ENCODE results near the gene ITGAE.
"Not testable (repeated sequence)": the region's sequence is repeated elsewhere in the genome, so short reads cannot be mapped to it uniquely, and the experiment has no call there.

ITGAE gene

GRCh38 chr17:3718201-3718600 lies 82.8 kb downstream of the ITGAE start:
- no peaks in the 10 kb centered on the region for H3K27me3 ChIP-seq (replicated peaks in 2 of 5; ENCODE audit: control insufficient read depth in 4 of 5, insufficient read depth in 5 of 5, low read length in 4 of 5)
- peaks cover 16 to 29% (median 21%) of the 10 kb centered on the region in 4 experiments for H3K4me1 ChIP-seq (ENCODE audit: control extremely low read depth in 1 of 4, control insufficient read depth in 4 of 4, insufficient read depth in 4 of 4, low read length in 3 of 4)
- H3K4me3 ChIP-seq (ENCODE audit: control insufficient read depth in 1 of 7, extremely low read depth in 1 of 7, insufficient read depth in 4 of 7, low read depth in 2 of 7, low read length in 6 of 7) = no peak overlapping the region
- no peaks in the 10 kb centered on the region for H3K9me3 ChIP-seq (ENCODE audit: control extremely low read depth in 1 of 5, control insufficient read depth in 4 of 5, insufficient read depth in 2 of 5, low read depth in 1 of 5, low read length in 4 of 5)
- WGBS (ENCODE audit: insufficient coverage) = 97% methylated on average over 4 of the region's 4 CpGs
- peaks cover 11 to 43% (median 32%) of the 10 kb centered on the region in 4 experiments for H3K36me3 ChIP-seq (ENCODE audit: control insufficient read depth in 4 of 4, insufficient read depth in 4 of 4, low read length in 3 of 4)
- no peak overlapping the region for H3K27ac ChIP-seq (ENCODE audit: insufficient read depth in 1 of 2, low read depth in 1 of 2, low read length in 2 of 2, poor library complexity in 1 of 2, severe bottlenecking in 2 of 2)
- POLR2A ChIA-PET = no interaction called here
- CTCF ChIA-PET = interaction anchor here (0.6 to 1.7 kb wide), 2 partner anchors 100 to 1069 kb away, joined by 3 to 4 read pairs; no protein-coding TSS in a partner anchor
- no peak for DNase-seq

GRCh38 chr17:3715296-3715695 lies 85.7 kb downstream of the ITGAE start:
- H3K9me3 ChIP-seq (ENCODE audit: control extremely low read depth in 1 of 5, control insufficient read depth in 4 of 5, insufficient read depth in 2 of 5, low read depth in 1 of 5, low read length in 4 of 5) = no peaks in the 10 kb centered on the region
- peaks cover 5 to 39% (median 11%) of the 10 kb centered on the region in 4 experiments for H3K4me1 ChIP-seq (ENCODE audit: control extremely low read depth in 1 of 4, control insufficient read depth in 4 of 4, insufficient read depth in 4 of 4, low read length in 3 of 4)
- no peak overlapping the region for H3K4me3 ChIP-seq (ENCODE audit: control insufficient read depth in 1 of 7, extremely low read depth in 1 of 7, insufficient read depth in 4 of 7, low read depth in 2 of 7, low read length in 6 of 7)
- ChIA-PET POLR2A (no interaction called here), CTCF (interaction anchor here (1.0 to 1.4 kb wide), 2 partner anchors 11 to 33 kb away, joined by 3 read pairs; no protein-coding TSS in a partner anchor)
- peaks cover 11 to 47% (median 31%) of the 10 kb centered on the region in 4 experiments for H3K36me3 ChIP-seq (ENCODE audit: control insufficient read depth in 4 of 4, insufficient read depth in 4 of 4, low read length in 3 of 4)
- no peak overlapping the region for H3K27ac ChIP-seq (ENCODE audit: insufficient read depth in 1 of 2, low read depth in 1 of 2, low read length in 2 of 2, poor library complexity in 1 of 2, severe bottlenecking in 2 of 2)
- no peaks in the 10 kb centered on the region for H3K27me3 ChIP-seq (replicated peaks in 2 of 5; ENCODE audit: control insufficient read depth in 4 of 5, insufficient read depth in 5 of 5, low read length in 4 of 5)
- no peak for DNase-seq
- WGBS (ENCODE audit: insufficient coverage) = 95% methylated on average over 5 of the region's 8 CpGs

GRCh38 chr17:3712811-3713463 lies 88.1 kb downstream of the ITGAE start:
- peak overlapping the region; percentile 58 to 74 for H3K27ac ChIP-seq (ENCODE audit: insufficient read depth in 1 of 2, low read depth in 1 of 2, low read length in 2 of 2, poor library complexity in 1 of 2, severe bottlenecking in 2 of 2)
- no peaks in the 10 kb centered on the region for H3K9me3 ChIP-seq (ENCODE audit: control extremely low read depth in 1 of 5, control insufficient read depth in 4 of 5, insufficient read depth in 2 of 5, low read depth in 1 of 5, low read length in 4 of 5)
- CTCF ChIA-PET = interaction anchor here (1.6 to 2.3 kb wide), 2 partner anchors 10 to 11 kb away, joined by 8 to 11 read pairs; partner anchors contain the start of gene HASPIN
- POLR2A ChIA-PET = interaction anchor here (1.4 kb wide), 1 partner anchor 10 kb away, joined by 4 read pairs; no protein-coding TSS in a partner anchor
- 40% methylated on average over 6 of the region's 13 CpGs for WGBS (ENCODE audit: insufficient coverage)
- no peaks in the 10 kb centered on the region for H3K27me3 ChIP-seq (replicated peaks in 2 of 5; ENCODE audit: control insufficient read depth in 4 of 5, insufficient read depth in 5 of 5, low read length in 4 of 5)
- no peak overlapping the region for H3K4me3 ChIP-seq (ENCODE audit: control insufficient read depth in 1 of 7, extremely low read depth in 1 of 7, insufficient read depth in 4 of 7, low read depth in 2 of 7, low read length in 6 of 7)
- H3K4me1 ChIP-seq (ENCODE audit: control extremely low read depth in 1 of 4, control insufficient read depth in 4 of 4, insufficient read depth in 4 of 4, low read length in 3 of 4) = peaks cover 0 to 27% (median 2%) of the 10 kb centered on the region in 4 experiments
- H3K36me3 ChIP-seq (ENCODE audit: control insufficient read depth in 4 of 4, insufficient read depth in 4 of 4, low read length in 3 of 4) = peaks cover 11 to 38% (median 27%) of the 10 kb centered on the region in 4 experiments
- peak; percentile 43 to 87 (median 72) for DNase-seq

GRCh38 chr17:3710951-3711383 lies 90.0 kb downstream of the ITGAE start:
- CTCF ChIA-PET = interaction anchor here (0.9 kb wide), 1 partner anchor 116 kb away, joined by 3 read pairs; no protein-coding TSS in a partner anchor
- WGBS (ENCODE audit: insufficient coverage) = 25% methylated on average over 2 of the region's 5 CpGs
- Histone ChIP-seq H3K4me3 (ENCODE audit: control insufficient read depth in 1 of 7, extremely low read depth in 1 of 7, insufficient read depth in 4 of 7, low read depth in 2 of 7, low read length in 6 of 7) (no peak overlapping the region), H3K27me3 (replicated peaks in 2 of 5; ENCODE audit: control insufficient read depth in 4 of 5, insufficient read depth in 5 of 5, low read length in 4 of 5) (no peaks in the 10 kb centered on the region), H3K36me3 (ENCODE audit: control insufficient read depth in 4 of 4, insufficient read depth in 4 of 4, low read length in 3 of 4) (peaks cover 3 to 20% (median 14%) of the 10 kb centered on the region in 4 experiments), H3K4me1 (ENCODE audit: control extremely low read depth in 1 of 4, control insufficient read depth in 4 of 4, insufficient read depth in 4 of 4, low read length in 3 of 4) (peaks cover 0 to 27% (median 2%) of the 10 kb centered on the region in 4 experiments), H3K27ac (ENCODE audit: insufficient read depth in 1 of 2, low read depth in 1 of 2, low read length in 2 of 2, poor library complexity in 1 of 2, severe bottlenecking in 2 of 2) (no peak overlapping the region), H3K9me3 (ENCODE audit: control extremely low read depth in 1 of 5, control insufficient read depth in 4 of 5, insufficient read depth in 2 of 5, low read depth in 1 of 5, low read length in 4 of 5) (no peaks in the 10 kb centered on the region)
- peak; percentile 78 to 96 (median 94) for DNase-seq
- POLR2A ChIA-PET = interaction anchor here (0.6 kb wide), 1 partner anchor 1075 kb away, joined by 5 read pairs; no protein-coding TSS in a partner anchor

- no peak for DNase-seq
- Histone ChIP-seq H3K36me3 (ENCODE audit: control insufficient read depth in 4 of 4, insufficient read depth in 4 of 4, low read length in 3 of 4) (peaks cover 0 to 5% (median under 1%) of the 10 kb centered on the region in 4 experiments), H3K27me3 (replicated peaks in 2 of 5; ENCODE audit: control insufficient read depth in 4 of 5, insufficient read depth in 5 of 5, low read length in 4 of 5) (no peaks in the 10 kb centered on the region), H3K27ac (ENCODE audit: insufficient read depth in 1 of 2, low read depth in 1 of 2, low read length in 2 of 2, poor library complexity in 1 of 2, severe bottlenecking in 2 of 2) (no peak overlapping the region), H3K4me1 (ENCODE audit: control extremely low read depth in 1 of 4, control insufficient read depth in 4 of 4, insufficient read depth in 4 of 4, low read length in 3 of 4) (peaks cover 0 to 30% (median 2%) of the 10 kb centered on the region in 4 experiments), H3K9me3 (ENCODE audit: control extremely low read depth in 1 of 5, control insufficient read depth in 4 of 5, insufficient read depth in 2 of 5, low read depth in 1 of 5, low read length in 4 of 5) (no peaks in the 10 kb centered on the region), H3K4me3 (ENCODE audit: control insufficient read depth in 1 of 7, extremely low read depth in 1 of 7, insufficient read depth in 4 of 7, low read depth in 2 of 7, low read length in 6 of 7) (no peak overlapping the region)
- ChIA-PET CTCF (interaction anchor here (1.0 kb wide), 1 partner anchor 118 kb away, joined by 3 read pairs; no protein-coding TSS in a partner anchor), POLR2A (no interaction called here)
- 95% methylated on average over 3 of the region's 3 CpGs for WGBS (ENCODE audit: insufficient coverage)
Measured at GRCh38 chr17:3708366-3708765, 92.6 kb downstream of the ITGAE start.

GRCh38 chr17:3705718-3705984 lies 95.3 kb downstream of the ITGAE start:
- H3K4me3 ChIP-seq (ENCODE audit: control insufficient read depth in 1 of 7, extremely low read depth in 1 of 7, insufficient read depth in 4 of 7, low read depth in 2 of 7, low read length in 6 of 7); POLR2A ChIA-PET; CTCF ChIA-PET; DNase-seq; H3K36me3 ChIP-seq (ENCODE audit: control insufficient read depth in 4 of 4, insufficient read depth in 4 of 4, low read length in 3 of 4); H3K9me3 ChIP-seq (ENCODE audit: control extremely low read depth in 1 of 5, control insufficient read depth in 4 of 5, insufficient read depth in 2 of 5, low read depth in 1 of 5, low read length in 4 of 5); H3K27me3 ChIP-seq (replicated peaks in 2 of 5; ENCODE audit: control insufficient read depth in 4 of 5, insufficient read depth in 5 of 5, low read length in 4 of 5); H3K4me1 ChIP-seq (ENCODE audit: control extremely low read depth in 1 of 4, control insufficient read depth in 4 of 4, insufficient read depth in 4 of 4, low read length in 3 of 4); H3K27ac ChIP-seq (ENCODE audit: insufficient read depth in 1 of 2, low read depth in 1 of 2, low read length in 2 of 2, poor library complexity in 1 of 2, severe bottlenecking in 2 of 2): not testable (repeated sequence)
- WGBS (ENCODE audit: insufficient coverage) = no CpG with 5 or more reads among the region's 1 CpG

- Histone ChIP-seq H3K27me3 (replicated peaks in 2 of 5; ENCODE audit: control insufficient read depth in 4 of 5, insufficient read depth in 5 of 5, low read length in 4 of 5) (no peaks in the 10 kb centered on the region), H3K36me3 (ENCODE audit: control insufficient read depth in 4 of 4, insufficient read depth in 4 of 4, low read length in 3 of 4) (peaks cover 0 to 4% (median 0%) of the 10 kb centered on the region in 4 experiments), H3K4me1 (ENCODE audit: control extremely low read depth in 1 of 4, control insufficient read depth in 4 of 4, insufficient read depth in 4 of 4, low read length in 3 of 4) (peaks cover 0 to 3% (median 0%) of the 10 kb centered on the region in 4 experiments), H3K9me3 (ENCODE audit: control extremely low read depth in 1 of 5, control insufficient read depth in 4 of 5, insufficient read depth in 2 of 5, low read depth in 1 of 5, low read length in 4 of 5) (no peaks in the 10 kb centered on the region), H3K27ac (ENCODE audit: insufficient read depth in 1 of 2, low read depth in 1 of 2, low read length in 2 of 2, poor library complexity in 1 of 2, severe bottlenecking in 2 of 2) (no peak overlapping the region), H3K4me3 (ENCODE audit: control insufficient read depth in 1 of 7, extremely low read depth in 1 of 7, insufficient read depth in 4 of 7, low read depth in 2 of 7, low read length in 6 of 7) (no peak overlapping the region)
- WGBS (ENCODE audit: insufficient coverage) = 96% methylated on average over 11 of the region's 20 CpGs
- CTCF ChIA-PET = no interaction called here
- DNase-seq = no peak
- POLR2A ChIA-PET = no interaction called here
Measured at GRCh38 chr17:3704931-3705717, 95.9 kb downstream of the ITGAE start.

All from common myeloid progenitor, CD34-positive (primary cell).